OCI-LY7 (cell line): ENCODE data around the gene NOP9. TPM values are rescaled to one million over a fixed set of nuclear protein-coding genes. Genes with fewer than 3 reads are reported as not detected.

Source experiments
- BruUV-seq: library from RNA; stranded (reverse); fragments of 400-500 nt; replicated peaks from 2 replicates; lab custom pipeline; 2021; lab: Mats Ljungman, UMichigan
- CTCF ChIA-PET: fragments of 300-600 bp; sonication (Branson Sonifier 250); formaldehyde crosslinking; loops from one replicate; lab custom pipeline; 2022; ENCODE audit warnings: antibody characterized with exemption; ENCODE audit not compliant: unreplicated experiment; lab: Charles Lee
- POLR2A ChIA-PET: fragments of 300-600 bp; sonication (Branson Sonifier 250); formaldehyde crosslinking; loops from one replicate; lab custom pipeline; 2022; ENCODE audit warnings: antibody characterized with exemption; lab: Charles Lee
- DNase-seq: peaks from one replicate; pipeline ENCODE4 v3.0.0-alpha.2; 2015; ENCODE audit warnings: low spot score
- H2AFZ ChIP-seq: fragments of 200-600 bp; sonication (generic), shearing (Covaris generic); 2 replicates; pipeline ENCODE4 v1.6.1; 2014; ENCODE audit warnings: mild to moderate bottlenecking, antibody characterized with exemption, low read length, moderate library complexity
- H3K27ac ChIP-seq: fragments of 200-600 bp; sonication (generic); 2 replicates; pipeline ENCODE4 v1.5.1; 2014; ENCODE audit warnings: mixed run types, low read depth, mild to moderate bottlenecking, moderate library complexity, low read length, inconsistent platforms; ENCODE audit not compliant: poor library complexity, severe bottlenecking
- H3K36me3 ChIP-seq: fragments of 200-600 bp; sonication (generic); 2 replicates; pipeline ENCODE4 v1.6.1; 2014; ENCODE audit warnings: mild to moderate bottlenecking, antibody characterized with exemption, low read length, moderate library complexity, mixed read lengths; ENCODE audit not compliant: insufficient read depth
- H3K4me1 ChIP-seq: fragments of 200-600 bp; sonication (generic); 2 replicates; pipeline ENCODE4 v1.5.1; 2014; ENCODE audit warnings: mild to moderate bottlenecking, low read length; ENCODE audit not compliant: insufficient read depth, poor library complexity, severe bottlenecking
- H3K4me2 ChIP-seq: fragments of 200-600 bp; sonication (generic); 2 replicates; pipeline ENCODE4 v1.6.1; 2014; ENCODE audit warnings: mild to moderate bottlenecking, low read length
- H3K4me3 ChIP-seq: fragments of 200-600 bp; sonication (generic); 2 replicates; pipeline ENCODE4 v1.5.1; 2014; ENCODE audit warnings: mild to moderate bottlenecking, low read depth, low read length; ENCODE audit not compliant: poor library complexity, severe bottlenecking
- H3K79me2 ChIP-seq: fragments of 200-600 bp; sonication (generic); 2 replicates; pipeline ENCODE4 v1.6.1; 2016; ENCODE audit warnings: low read depth, mild to moderate bottlenecking, low read length, moderate library complexity, mixed read lengths; ENCODE audit not compliant: insufficient read depth
- H3K9me2 ChIP-seq: fragments of 200-600 bp; sonication (generic); 2 replicates; pipeline ENCODE4 v1.6.1; 2016; ENCODE audit warnings: mild to moderate bottlenecking, low read length, mixed read lengths; ENCODE audit not compliant: insufficient read depth
- H3K9me3 ChIP-seq: fragments of 200-600 bp; sonication (generic); 2 replicates; pipeline ENCODE4 v1.6.1; 2014; ENCODE audit warnings: mild to moderate bottlenecking, mixed run types, low read length, mixed read lengths
- H4K20me1 ChIP-seq: fragments of 200-600 bp; sonication (generic); 2 replicates; pipeline ENCODE4 v1.6.1; 2014; ENCODE audit warnings: mild to moderate bottlenecking, antibody characterized with exemption, low read length, moderate library complexity, mixed read lengths; ENCODE audit not compliant: insufficient read depth
- EZH2phosphoT487 ChIP-seq: fragments of 200-600 bp; sonication (generic); IDR thresholded peaks from 2 replicates; pipeline ENCODE4 v1.6.1; 2018; ENCODE audit warnings: low read depth, borderline replicate concordance, mild to moderate bottlenecking, mixed run types, antibody characterized with exemption, low read length, moderate library complexity, mixed read lengths
- intact Hi-C: fragments of 100-400 bp; cut with micrococcal nuclease; formaldehyde crosslinking; loops from one replicate; pipeline ENCODE4 v1.10.0; 2022; ENCODE audit not compliant: unreplicated experiment
- total RNA-seq, 2 experiments: library from RNA; depleted of rRNA in 1 of 2; stranded (reverse); fragments of >200 nt in 1 of 2; shearing (Covaris generic) in 1 of 2; gene quantifications; 2 replicates each; pipeline ENCODE4 v1.2.3, GENCODE V29; 2014 to 2022
- TF ChIP-seq, protein P1 (sequence below): fragments of 200-600 bp; sonication (generic); conservative IDR thresholded peaks from 2 replicates; pipeline ENCODE4 v1.5.1; 2014; ENCODE audit warnings: mild to moderate bottlenecking, antibody characterized with exemption, low read length, moderate library complexity, mixed read lengths

The NOP9 gene
- total RNA-seq, 2 experiments from 2014 or later = 33.2 to 52.6 TPM

DNA sequence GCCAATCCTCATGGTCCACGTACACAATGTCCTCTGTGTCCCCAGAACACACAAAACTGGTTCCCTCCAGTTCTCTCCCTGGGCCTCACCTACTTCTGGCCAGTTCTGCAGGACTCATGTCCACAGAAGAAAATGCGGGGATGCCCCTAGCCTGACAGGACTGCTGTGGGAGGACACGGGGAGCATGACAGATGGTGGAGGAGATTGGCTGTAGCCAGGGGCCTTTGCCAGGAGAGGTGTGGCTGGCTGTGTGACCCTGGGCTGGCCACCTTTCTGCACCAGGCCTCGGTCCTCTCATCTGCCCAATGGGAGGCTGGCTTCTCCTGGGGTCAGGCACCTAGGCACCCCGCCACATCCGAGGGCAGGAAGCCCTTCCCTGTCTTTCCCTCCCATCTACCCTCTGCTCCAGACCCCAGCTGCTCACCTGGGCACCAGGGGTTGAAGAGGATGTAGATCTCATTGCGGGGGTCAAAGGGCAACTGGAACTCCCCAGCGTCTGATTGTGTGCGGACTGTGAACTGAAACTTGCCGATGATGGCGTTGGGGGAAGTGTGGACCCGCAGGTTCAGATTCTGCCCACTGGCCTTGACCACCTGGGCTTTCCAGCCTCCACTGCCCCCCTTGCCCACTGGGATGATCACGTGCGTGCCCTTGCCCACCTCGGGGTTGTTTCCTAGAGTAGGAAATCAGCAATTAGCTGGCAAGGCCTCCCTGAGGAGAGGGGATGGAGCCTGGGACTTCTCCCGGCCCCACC lies 39.4 kb upstream of the NOP9 start:
- no peak for DNase-seq
- intact Hi-C loops = no loop called here
- no peak overlapping the region for H3K4me2 ChIP-seq
- H3K9me3 ChIP-seq = no peaks in the 10 kb centered on the region
- no peaks in the 10 kb centered on the region for H3K79me2 ChIP-seq
- H3K4me3 ChIP-seq = no peak overlapping the region
- H3K36me3 ChIP-seq = no peaks in the 10 kb centered on the region
- POLR2A ChIA-PET = interaction anchor here (0.6 kb wide), 1 partner anchor 939 kb away, joined by 3 read pairs; the partner anchor contains the start of gene PABPN1
- TF ChIP-seq EZH2phosphoT487 = no peak
- TF ChIP-seq, protein P1, sequence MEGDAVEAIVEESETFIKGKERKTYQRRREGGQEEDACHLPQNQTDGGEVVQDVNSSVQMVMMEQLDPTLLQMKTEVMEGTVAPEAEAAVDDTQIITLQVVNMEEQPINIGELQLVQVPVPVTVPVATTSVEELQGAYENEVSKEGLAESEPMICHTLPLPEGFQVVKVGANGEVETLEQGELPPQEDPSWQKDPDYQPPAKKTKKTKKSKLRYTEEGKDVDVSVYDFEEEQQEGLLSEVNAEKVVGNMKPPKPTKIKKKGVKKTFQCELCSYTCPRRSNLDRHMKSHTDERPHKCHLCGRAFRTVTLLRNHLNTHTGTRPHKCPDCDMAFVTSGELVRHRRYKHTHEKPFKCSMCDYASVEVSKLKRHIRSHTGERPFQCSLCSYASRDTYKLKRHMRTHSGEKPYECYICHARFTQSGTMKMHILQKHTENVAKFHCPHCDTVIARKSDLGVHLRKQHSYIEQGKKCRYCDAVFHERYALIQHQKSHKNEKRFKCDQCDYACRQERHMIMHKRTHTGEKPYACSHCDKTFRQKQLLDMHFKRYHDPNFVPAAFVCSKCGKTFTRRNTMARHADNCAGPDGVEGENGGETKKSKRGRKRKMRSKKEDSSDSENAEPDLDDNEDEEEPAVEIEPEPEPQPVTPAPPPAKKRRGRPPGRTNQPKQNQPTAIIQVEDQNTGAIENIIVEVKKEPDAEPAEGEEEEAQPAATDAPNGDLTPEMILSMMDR = no peak
- peaks cover 12% of the 10 kb centered on the region for H3K4me1 ChIP-seq
- BruUV-seq = no TSS peak
- H3K9me2 ChIP-seq = no peaks in the 10 kb centered on the region
- no peaks in the 10 kb centered on the region for H4K20me1 ChIP-seq
- no peak overlapping the region for H3K27ac ChIP-seq
- CTCF ChIA-PET = no interaction called here
- no peak overlapping the region for H2AFZ ChIP-seq

DNA sequence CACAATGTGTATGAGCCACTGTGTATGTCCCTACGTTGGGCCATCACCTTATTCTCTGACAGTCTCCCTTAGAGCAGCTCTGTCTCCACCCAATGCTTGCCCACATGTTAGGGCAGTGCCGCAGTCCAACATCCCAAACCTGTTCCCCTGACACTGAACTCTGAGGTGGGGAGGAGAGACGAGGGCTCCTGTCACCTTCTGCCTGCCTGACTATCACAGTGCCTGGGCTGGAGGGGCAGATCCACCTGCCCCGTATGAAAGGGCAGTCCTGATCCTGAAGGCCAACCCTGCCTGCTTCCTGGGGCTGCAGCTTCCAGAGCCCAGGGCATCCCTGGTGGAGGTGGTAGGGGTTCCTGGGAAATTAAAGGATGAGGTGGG lies 38.9 kb upstream of the NOP9 start:
- no peak overlapping the region for H3K4me3 ChIP-seq
- intact Hi-C loops = no loop called here
- ChIA-PET CTCF (no interaction called here), POLR2A (interaction anchor here (0.6 kb wide), 1 partner anchor 939 kb away, joined by 3 read pairs; the partner anchor contains the start of gene PABPN1)
- BruUV-seq = no TSS peak
- no peak overlapping the region for H3K4me2 ChIP-seq
- H3K79me2 ChIP-seq = no peaks in the 10 kb centered on the region
- no peaks in the 10 kb centered on the region for H3K9me3 ChIP-seq
- no peak overlapping the region for H3K27ac ChIP-seq
- H3K36me3 ChIP-seq = no peaks in the 10 kb centered on the region
- H4K20me1 ChIP-seq = no peaks in the 10 kb centered on the region
- no peak overlapping the region for H2AFZ ChIP-seq
- H3K4me1 ChIP-seq = peaks cover 12% of the 10 kb centered on the region
- H3K9me2 ChIP-seq = no peaks in the 10 kb centered on the region
- no peak for DNase-seq
- no peak for TF ChIP-seq EZH2phosphoT487
- TF ChIP-seq, protein P1 = no peak
